K562 (cell line): ENCODE data around the gene TAF10. TPM values are rescaled to one million over a fixed set of nuclear protein-coding genes. Genes with fewer than 3 reads are reported as not detected.

Source experiments
- ATF7 ChIP-seq: fragments of 450-650 bp; IDR thresholded peaks from 2 replicates; pipeline ENCODE4 v1.7.1; 2014; ENCODE audit warnings: mild to moderate bottlenecking, moderate library complexity
- BDP1 ChIP-seq: IDR thresholded peaks from 3 replicates; pipeline ENCODE4 v1.6.1; 2011; ENCODE audit not compliant: insufficient read length, insufficient read depth
- CHD1 ChIP-seq: fragments of 200-600 bp; sonication (generic); IDR thresholded peaks from one replicate; pipeline ENCODE4 v1.6.1; 2012; ENCODE audit warnings: mild to moderate bottlenecking, moderate library complexity, low read length, inconsistent platforms
- CUX1 ChIP-seq: fragments of 200-800 bp; sonication (Bioruptor generic); IDR thresholded peaks from 2 replicates; pipeline ENCODE4 v1.6.1; 2016; ENCODE audit warnings: missing genetic modification characterization, missing compliant biosample characterization
- DNMT1 ChIP-seq: fragments of 450-650 bp; IDR thresholded peaks from 2 replicates; pipeline ENCODE4 v1.6.1; 2016; ENCODE audit warnings: antibody characterized with exemption, mild to moderate bottlenecking
- ELF2 ChIP-seq: fragments of 250-450 bp; sonication (Bioruptor Pico); IDR thresholded peaks from 2 replicates; pipeline ENCODE4 v1.5.0; 2021; ENCODE audit warnings: mild to moderate bottlenecking
- ETV5 ChIP-seq: sonication (generic); formaldehyde crosslinking; IDR thresholded peaks from 2 replicates; pipeline ENCODE4 v1.4.0; 2020; ENCODE audit warnings: low read depth, mild to moderate bottlenecking, missing genetic modification reagents
- KDM2B ChIP-seq: fragments of 250-450 bp; sonication (Bioruptor Pico); IDR thresholded peaks from 2 replicates; pipeline ENCODE4 v1.8.0; 2021; ENCODE audit warnings: mild to moderate bottlenecking, moderate library complexity
- KLF6 ChIP-seq: fragments of 250-450 bp; sonication (Bioruptor Pico); IDR thresholded peaks from 2 replicates; pipeline ENCODE4 v1.4.0; 2020; ENCODE audit warnings: mild to moderate bottlenecking, moderate library complexity, borderline replicate concordance
- PHF20 ChIP-seq: fragments of 450-650 bp; IDR thresholded peaks from 2 replicates; pipeline ENCODE4 v1.6.1; 2018; ENCODE audit not compliant: partially characterized antibody
- PURB ChIP-seq: sonication (generic); formaldehyde crosslinking; IDR thresholded peaks from 2 replicates; pipeline ENCODE4 v1.9.0; 2021; ENCODE audit warnings: low read depth, mild to moderate bottlenecking, missing genetic modification reagents
- SMARCC2 ChIP-seq: fragments of 450-650 bp; IDR thresholded peaks from 2 replicates; pipeline ENCODE4 v1.6.1; 2017; ENCODE audit warnings: antibody characterized with exemption, moderate library complexity, mild to moderate bottlenecking, low read depth
- TARDBP ChIP-seq: fragments of 450-650 bp; IDR thresholded peaks from 2 replicates; pipeline ENCODE4 v1.6.1; 2016
- TCF7L2 ChIP-seq: fragments of 150-350 bp; IDR thresholded peaks from 2 replicates; pipeline ENCODE4 v1.6.1; 2016; ENCODE audit warnings: low read depth, mild to moderate bottlenecking, low read length, moderate library complexity
- TRIM24 ChIP-seq, 2 experiments: fragments of 450-650 bp; IDR thresholded peaks; 2 replicates each; pipeline ENCODE4 v1.6.1; 2016
- ZNF384 ChIP-seq: IDR thresholded peaks from 2 replicates; pipeline ENCODE4 v1.6.1; 2012; ENCODE audit warnings: low read depth, low read length, improper control_type of control experiment
- polyA plus RNA-seq, 8 experiments: library from polyadenylated mRNA; depleted of rRNA in 4 of 8; stranded (reverse) in 5 of 8; unstranded in 3 of 8; fragments of >200 nt; fragmentation: Nextera tagmentation in 2 of 8; fragmentation: Illumina TruSeq in 1 of 8; extraction: Ambion mirVana in 2 of 8; extraction: Trizol in 1 of 8; gene quantifications; 2 replicates each; pipeline versions ENCODE4 v1.2.1 to v1.2.3, GENCODE V29; 2011 to 2014; ENCODE audit warnings: inconsistent platforms in 1 of 8, missing spikeins in 1 of 8
- total RNA-seq, 7 experiments: library from RNA; depleted of rRNA in 6 of 7; stranded (reverse); fragments of >200 nt in 6 of 7; fragmentation: Illumina TruSeq in 2 of 7; extraction: Trizol in 2 of 7; gene quantifications; 2 replicates each; pipeline versions ENCODE4 v1.2.1 to v1.2.3, GENCODE V29; 2011 to 2021; ENCODE audit warnings: low replicate concordance in 1 of 7
- TF ChIP-seq, protein P1 (sequence below): fragments of 450-650 bp; formaldehyde crosslinking; IDR thresholded peaks from 2 replicates; pipeline ENCODE4 v1.4.0; 2020; ENCODE audit warnings: mild to moderate bottlenecking, moderate library complexity
- TF ChIP-seq, protein P2 (sequence below), 2 experiments: fragments of 450-650 bp; IDR thresholded peaks; 2 replicates each; pipeline ENCODE4 v1.6.1; 2018; ENCODE audit warnings: mild to moderate bottlenecking in 2 of 2, low read depth in 1 of 2; ENCODE audit not compliant: partially characterized antibody in 2 of 2

TAF10 gene
- total and polyA plus RNA-seq, 9 of the 15 experiments (the other 6 are each of a cell fraction or from before 2014, with no cell fraction given) = 19.5 to 197 (median 121) TPM

DNA sequence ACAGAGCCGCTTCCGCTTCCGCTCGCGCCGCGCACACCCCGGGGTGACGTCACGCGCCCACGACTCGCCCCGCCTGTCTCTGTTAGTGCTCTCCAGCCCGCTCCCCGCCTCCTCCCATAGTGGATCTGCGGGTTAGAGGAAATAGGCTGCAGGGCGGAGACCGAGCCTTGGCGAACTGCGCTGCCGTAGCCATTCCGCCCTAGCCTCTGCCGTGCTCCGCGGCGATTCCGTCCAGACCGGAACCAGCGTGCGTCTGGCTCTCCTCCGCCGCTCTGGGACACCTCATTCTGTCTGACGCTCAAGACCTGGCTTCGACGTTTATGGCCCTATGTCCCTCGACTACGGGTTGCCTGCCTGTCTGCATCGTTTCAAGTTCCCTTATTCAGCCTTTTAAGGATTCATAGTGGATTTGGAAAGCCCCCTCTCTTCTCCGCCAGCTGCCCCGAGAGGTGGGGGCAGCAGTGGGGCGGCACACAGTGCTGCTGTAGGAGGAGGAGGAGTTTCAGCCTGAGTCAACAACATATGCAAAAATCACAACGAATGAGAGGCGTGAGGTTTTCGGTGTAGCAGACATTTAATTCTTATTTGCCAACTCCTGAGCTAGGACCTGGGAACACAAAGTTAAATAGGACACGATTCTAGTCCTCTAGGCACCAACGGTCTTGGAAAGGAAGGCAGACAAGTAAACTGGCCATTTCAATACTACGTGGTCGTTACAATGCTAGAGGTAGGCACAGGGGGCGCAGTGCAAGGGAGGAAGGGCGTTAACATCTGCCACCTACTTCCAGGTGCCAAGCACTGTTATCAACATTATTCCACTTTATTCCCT, at the start of gene TAF10 (continued):
- no peak for TF ChIP-seq CUX1 (CRISPR knock-in tag)
- TF ChIP-seq ATF7 = peak; percentile 98
- TF ChIP-seq KDM2B (CRISPR knock-in tag) = 0 out of 2 replicates have a peak, but pooled peaks have one; percentile 15
- TF ChIP-seq TRIM24 (IDR thresholded peaks at IDR 0.05) = peak in 1 of 2 experiments; percentile 41; a peak in 1 of 4 replicates
- TF ChIP-seq, protein P1, sequence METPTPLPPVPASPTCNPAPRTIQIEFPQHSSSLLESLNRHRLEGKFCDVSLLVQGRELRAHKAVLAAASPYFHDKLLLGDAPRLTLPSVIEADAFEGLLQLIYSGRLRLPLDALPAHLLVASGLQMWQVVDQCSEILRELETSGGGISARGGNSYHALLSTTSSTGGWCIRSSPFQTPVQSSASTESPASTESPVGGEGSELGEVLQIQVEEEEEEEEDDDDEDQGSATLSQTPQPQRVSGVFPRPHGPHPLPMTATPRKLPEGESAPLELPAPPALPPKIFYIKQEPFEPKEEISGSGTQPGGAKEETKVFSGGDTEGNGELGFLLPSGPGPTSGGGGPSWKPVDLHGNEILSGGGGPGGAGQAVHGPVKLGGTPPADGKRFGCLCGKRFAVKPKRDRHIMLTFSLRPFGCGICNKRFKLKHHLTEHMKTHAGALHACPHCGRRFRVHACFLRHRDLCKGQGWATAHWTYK (CRISPR knock-in tag) = peak; percentile 39; the same call in 1 of the 2 replicates
- TF ChIP-seq CHD1 = peak; percentile 65
- TF ChIP-seq PHF20 = no peak
- TF ChIP-seq DNMT1 = no peak; the same call in 1 of the 2 replicates
- TF ChIP-seq KLF6 = 0 out of 2 replicates have a peak, but pooled peaks have one; percentile 53
- TF ChIP-seq ETV5 (CRISPR knock-in tag) = peak; percentile 90
- no peak for TF ChIP-seq BDP1
- no peak for TF ChIP-seq ZNF384
- TF ChIP-seq TCF7L2 = no peak
- no peak for TF ChIP-seq PURB (CRISPR knock-in tag)
- TF ChIP-seq ELF2 (CRISPR knock-in tag) = peak; percentile 83
- TF ChIP-seq, protein P2, sequence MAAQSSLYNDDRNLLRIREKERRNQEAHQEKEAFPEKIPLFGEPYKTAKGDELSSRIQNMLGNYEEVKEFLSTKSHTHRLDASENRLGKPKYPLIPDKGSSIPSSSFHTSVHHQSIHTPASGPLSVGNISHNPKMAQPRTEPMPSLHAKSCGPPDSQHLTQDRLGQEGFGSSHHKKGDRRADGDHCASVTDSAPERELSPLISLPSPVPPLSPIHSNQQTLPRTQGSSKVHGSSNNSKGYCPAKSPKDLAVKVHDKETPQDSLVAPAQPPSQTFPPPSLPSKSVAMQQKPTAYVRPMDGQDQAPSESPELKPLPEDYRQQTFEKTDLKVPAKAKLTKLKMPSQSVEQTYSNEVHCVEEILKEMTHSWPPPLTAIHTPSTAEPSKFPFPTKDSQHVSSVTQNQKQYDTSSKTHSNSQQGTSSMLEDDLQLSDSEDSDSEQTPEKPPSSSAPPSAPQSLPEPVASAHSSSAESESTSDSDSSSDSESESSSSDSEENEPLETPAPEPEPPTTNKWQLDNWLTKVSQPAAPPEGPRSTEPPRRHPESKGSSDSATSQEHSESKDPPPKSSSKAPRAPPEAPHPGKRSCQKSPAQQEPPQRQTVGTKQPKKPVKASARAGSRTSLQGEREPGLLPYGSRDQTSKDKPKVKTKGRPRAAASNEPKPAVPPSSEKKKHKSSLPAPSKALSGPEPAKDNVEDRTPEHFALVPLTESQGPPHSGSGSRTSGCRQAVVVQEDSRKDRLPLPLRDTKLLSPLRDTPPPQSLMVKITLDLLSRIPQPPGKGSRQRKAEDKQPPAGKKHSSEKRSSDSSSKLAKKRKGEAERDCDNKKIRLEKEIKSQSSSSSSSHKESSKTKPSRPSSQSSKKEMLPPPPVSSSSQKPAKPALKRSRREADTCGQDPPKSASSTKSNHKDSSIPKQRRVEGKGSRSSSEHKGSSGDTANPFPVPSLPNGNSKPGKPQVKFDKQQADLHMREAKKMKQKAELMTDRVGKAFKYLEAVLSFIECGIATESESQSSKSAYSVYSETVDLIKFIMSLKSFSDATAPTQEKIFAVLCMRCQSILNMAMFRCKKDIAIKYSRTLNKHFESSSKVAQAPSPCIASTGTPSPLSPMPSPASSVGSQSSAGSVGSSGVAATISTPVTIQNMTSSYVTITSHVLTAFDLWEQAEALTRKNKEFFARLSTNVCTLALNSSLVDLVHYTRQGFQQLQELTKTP (IDR thresholded peaks at IDR 0.05; ENCODE audit: low read depth in 1 of 2, partially characterized antibody in 2 of 2) = peak in 1 of 2 experiments; percentile 73
- TF ChIP-seq TARDBP = 0 out of 2 replicates have a peak, but pooled peaks have one; percentile 42
- TF ChIP-seq SMARCC2 = no peak
